SK-N-SH (cell line): ENCODE data around the gene SYNJ1. TPM values are rescaled to one million over a fixed set of nuclear protein-coding genes. Genes with fewer than 3 reads are reported as not detected.

Source experiments
- CTCF ChIA-PET: fragments of 300-600, 350-600 bp; formaldehyde crosslinking; extraction: SDS; loops from one replicate; lab custom pipeline; 2021; lab: Yijun Ruan, JAX
- POLR2A ChIA-PET: fragments of 350-600 bp; sonication (Branson Sonifier 250); formaldehyde crosslinking; extraction: SDS; loops from one replicate; lab custom pipeline; 2020; ENCODE audit warnings: antibody characterized with exemption, inconsistent platforms; lab: Yijun Ruan, JAX
- DNase-seq: peaks from one replicate; pipeline ENCODE4 v3.0.0; 2012
- H2AFZ ChIP-seq: fragments of 200-600 bp; sonication (generic); 2 replicates; pipeline ENCODE4 v1.8.1; 2016; ENCODE audit warnings: antibody characterized with exemption, mild to moderate bottlenecking, low read depth
- H3F3A ChIP-seq: fragments of 200-600 bp; sonication (generic); replicated peaks from 2 replicates; pipeline ENCODE3; 2016; ENCODE audit warnings: antibody characterized with exemption, mild to moderate bottlenecking; ENCODE audit not compliant: insufficient read depth
- H3K27ac ChIP-seq, 2 experiments: fragments of 200-500 bp in 1 of 2; fragments of 200-600 bp in 1 of 2; sonication (Bioruptor generic) in 1 of 2; sonication (generic), shearing (Covaris generic) in 1 of 2; 2 replicates each; pipeline versions ENCODE4 v1.5.1 to v1.6.1; 2014 to 2016; ENCODE audit warnings: low read depth in 2 of 2, inconsistent platforms in 1 of 2, low read length in 1 of 2, mild to moderate bottlenecking in 1 of 2, mixed read lengths in 1 of 2
- H3K27me3 ChIP-seq: fragments of 200-600 bp; sonication (generic), shearing (Covaris generic); 2 replicates; pipeline ENCODE4 v1.6.1; 2016; ENCODE audit warnings: mixed run types; ENCODE audit not compliant: insufficient read depth
- H3K36me3 ChIP-seq, 2 experiments: fragments of 200-500 bp in 1 of 2; fragments of 200-600 bp in 1 of 2; sonication (Bioruptor generic) in 1 of 2; sonication (generic) in 1 of 2; replicated peaks in 1 of 2; 2 replicates each; pipeline versions ENCODE3 to v1.5.1; 2014 to 2016; ENCODE audit warnings: low read length in 1 of 2, mild to moderate bottlenecking in 1 of 2; ENCODE audit not compliant: insufficient read depth in 2 of 2, control insufficient read depth in 1 of 2
- H3K4me1 ChIP-seq, 2 experiments: fragments of 200-500 bp in 1 of 2; fragments of 200-600 bp in 1 of 2; sonication (Bioruptor generic) in 1 of 2; sonication (generic), shearing (Covaris generic) in 1 of 2; 2 replicates each; pipeline versions ENCODE4 v1.5.1 to v1.6.1; 2014 to 2016; ENCODE audit warnings: low read depth in 1 of 2, low read length in 1 of 2, mixed run types in 1 of 2; ENCODE audit not compliant: insufficient read depth in 2 of 2, control insufficient read depth in 1 of 2
- H3K4me2 ChIP-seq: fragments of 200-600 bp; sonication (generic), shearing (Covaris generic); 2 replicates; pipeline ENCODE4 v1.6.1; 2017; ENCODE audit warnings: mixed run types
- H3K4me3 ChIP-seq, 2 experiments: fragments of 200-500 bp in 1 of 2; fragments of 200-600 bp in 1 of 2; sonication (Bioruptor generic) in 1 of 2; sonication (generic), shearing (Covaris generic) in 1 of 2; 2 replicates each; pipeline versions ENCODE4 v1.5.1 to v1.8.1; 2014 to 2016; ENCODE audit warnings: low read depth in 2 of 2, inconsistent platforms in 1 of 2, low read length in 1 of 2, mild to moderate bottlenecking in 1 of 2, mixed read lengths in 1 of 2, moderate library complexity in 1 of 2
- H3K79me2 ChIP-seq: fragments of 200-600 bp; sonication (generic); 2 replicates; pipeline ENCODE4 v1.8.1; 2017; ENCODE audit warnings: mild to moderate bottlenecking; ENCODE audit not compliant: insufficient read depth
- H3K9ac ChIP-seq: fragments of 200-600 bp; sonication (generic); 2 replicates; pipeline ENCODE4 v1.6.1; 2017; ENCODE audit warnings: mixed run types
- H3K9me2 ChIP-seq: fragments of 200-600 bp; sonication (generic); 2 replicates; pipeline ENCODE4 v1.6.1; 2017; ENCODE audit warnings: mixed run types
- H3K9me3 ChIP-seq: fragments of 200-600 bp; sonication (generic); 2 replicates; pipeline ENCODE4 v1.6.1; 2017; ENCODE audit warnings: mixed run types, mild to moderate bottlenecking, moderate library complexity
- H4K20me1 ChIP-seq: fragments of 200-600 bp; sonication (generic); 2 replicates; pipeline ENCODE4 v1.6.1; 2017; ENCODE audit warnings: mild to moderate bottlenecking, mixed run types; ENCODE audit not compliant: insufficient read depth
- FOXM1 ChIP-seq: IDR thresholded peaks from 2 replicates; pipeline ENCODE4 v1.4.0; 2012; ENCODE audit warnings: low read depth, mild to moderate bottlenecking
- REST ChIP-seq: IDR thresholded peaks from 2 replicates; pipeline ENCODE4 v1.6.1; 2012; ENCODE audit warnings: mild to moderate bottlenecking, low read depth, low read length, moderate library complexity
- TAF1 ChIP-seq: IDR thresholded peaks from 2 replicates; pipeline ENCODE4 v1.6.1; 2012; ENCODE audit warnings: low read depth, mild to moderate bottlenecking, low read length, moderate library complexity, borderline replicate concordance
- WGBS: methylation state at CpG from one replicate; pipeline ENCODE4 v1.1.6; 2017; ENCODE audit warnings: low lambda C conversion rate; 5-methylcytosine and 5-hydroxymethylcytosine counted together
- polyA plus RNA-seq, 3 experiments: library from polyadenylated mRNA; depleted of rRNA; stranded (reverse); fragments of >200 nt; gene quantifications; 2 replicates each; pipeline ENCODE4 v1.2.3, GENCODE V29; 2012
- TF ChIP-seq, protein P1 (sequence below): IDR thresholded peaks from 2 replicates; pipeline ENCODE4 v1.4.0; 2012; ENCODE audit warnings: low read depth, borderline replicate concordance
- TF ChIP-seq, protein P2 (sequence below): fragments of 150-350 bp; IDR thresholded peaks from 2 replicates; pipeline ENCODE4 v1.6.1; 2017; ENCODE audit warnings: antibody characterized with exemption, low read length, low read depth, borderline replicate concordance

SYNJ1 gene
- polyA plus RNA-seq, 1 of the 3 experiments (the other 2 are of a cell fraction) = 3.3 TPM

DNA sequence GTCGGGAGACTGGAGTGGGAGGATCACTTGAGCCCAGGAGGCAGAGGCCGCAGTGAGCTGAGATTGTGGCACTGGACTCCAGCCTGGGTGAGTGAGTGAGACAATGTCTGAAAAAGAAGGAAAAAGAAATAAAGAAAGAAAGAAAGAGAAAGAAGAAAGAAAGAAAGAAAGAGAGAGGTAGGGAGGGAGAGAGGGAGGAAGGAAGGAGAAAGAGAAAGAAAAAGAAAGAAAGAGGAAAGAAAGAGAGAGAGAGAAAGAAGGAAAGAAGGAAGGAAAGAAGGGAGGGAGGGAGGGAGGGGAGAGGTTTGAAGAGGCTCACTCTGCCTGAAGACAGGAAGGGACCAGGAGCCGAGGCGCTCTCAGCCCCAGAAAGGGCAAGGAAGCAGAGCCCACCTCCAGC lies 137.7 kb downstream of the SYNJ1 start:
- POLR2A ChIA-PET = no interaction called here

GRCh38 chr21:32587651-32588050 lies 140.2 kb downstream of the SYNJ1 start:
- Histone ChIP-seq H3K4me1 (no peaks in the 10 kb centered on the region), H3K4me2 (no peak overlapping the region), H2AFZ (no peak overlapping the region), H3K4me3 (no peak overlapping the region)
- DNase-seq = no peak
- POLR2A ChIA-PET = no interaction called here
- TF ChIP-seq FOXM1 = no peak
- no peak for TF ChIP-seq REST
- TF ChIP-seq, protein P1, sequence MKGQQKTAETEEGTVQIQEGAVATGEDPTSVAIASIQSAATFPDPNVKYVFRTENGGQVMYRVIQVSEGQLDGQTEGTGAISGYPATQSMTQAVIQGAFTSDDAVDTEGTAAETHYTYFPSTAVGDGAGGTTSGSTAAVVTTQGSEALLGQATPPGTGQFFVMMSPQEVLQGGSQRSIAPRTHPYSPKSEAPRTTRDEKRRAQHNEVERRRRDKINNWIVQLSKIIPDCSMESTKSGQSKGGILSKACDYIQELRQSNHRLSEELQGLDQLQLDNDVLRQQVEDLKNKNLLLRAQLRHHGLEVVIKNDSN = no peak
- TF ChIP-seq, all 33 proteins: peak for 0
- CTCF ChIA-PET = interaction anchor here (0.8 to 2.2 kb wide), 4 partner anchors 9 to 184 kb away, joined by 3 to 7 read pairs (median 6); no protein-coding TSS in a partner anchor
- Histone ChIP-seq H4K20me1 (no peaks in the 10 kb centered on the region), H3K9ac (no peak overlapping the region), H3K27me3 (no peaks in the 10 kb centered on the region), H3K9me2 (no peaks in the 10 kb centered on the region), H3K9me3 (no peaks in the 10 kb centered on the region), H3K79me2 (no peaks in the 10 kb centered on the region), H3K27ac (no peak overlapping the region), H3F3A (no peaks in the 10 kb centered on the region), H3K36me3 (no peaks in the 10 kb centered on the region)
- 93% methylated on average over 5 of the region's 5 CpGs for WGBS

More for the DNA sequence above, 137.7 kb downstream of the SYNJ1 start:
- H3K36me3 ChIP-seq = no peaks in the 10 kb centered on the region
- TF ChIP-seq, protein P2, sequence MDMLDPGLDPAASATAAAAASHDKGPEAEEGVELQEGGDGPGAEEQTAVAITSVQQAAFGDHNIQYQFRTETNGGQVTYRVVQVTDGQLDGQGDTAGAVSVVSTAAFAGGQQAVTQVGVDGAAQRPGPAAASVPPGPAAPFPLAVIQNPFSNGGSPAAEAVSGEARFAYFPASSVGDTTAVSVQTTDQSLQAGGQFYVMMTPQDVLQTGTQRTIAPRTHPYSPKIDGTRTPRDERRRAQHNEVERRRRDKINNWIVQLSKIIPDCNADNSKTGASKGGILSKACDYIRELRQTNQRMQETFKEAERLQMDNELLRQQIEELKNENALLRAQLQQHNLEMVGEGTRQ = no peak
- TF ChIP-seq TAF1 = no peak
- H3K4me1 ChIP-seq = no peaks in the 10 kb centered on the region; a peak in 1 of 4 replicates
- H3K4me2 ChIP-seq = no peak overlapping the region
- 80% methylated on average over 4 of the region's 4 CpGs for WGBS
- no peaks in the 10 kb centered on the region for H3K9me3 ChIP-seq
- no peaks in the 10 kb centered on the region for H3K27me3 ChIP-seq
- CTCF ChIA-PET = interaction anchor here (2.1 to 3.6 kb wide), 2 partner anchors 11 to 21 kb away, joined by 7 to 24 read pairs; no protein-coding TSS in a partner anchor
- H3K79me2 ChIP-seq = no peaks in the 10 kb centered on the region
- no peaks in the 10 kb centered on the region for H3F3A ChIP-seq
- no peaks in the 10 kb centered on the region for H4K20me1 ChIP-seq
- no peak overlapping the region for H3K27ac ChIP-seq
- H3K4me3 ChIP-seq = no peak overlapping the region
- H2AFZ ChIP-seq = no peak overlapping the region
- H3K9me2 ChIP-seq = no peaks in the 10 kb centered on the region
- no peak for DNase-seq
- no peak overlapping the region for H3K9ac ChIP-seq
